Measurements from ENCODE around the gene AMOTL2. TPM values are rescaled to one million over a fixed set of nuclear protein-coding genes. Genes with fewer than 3 reads are reported as not detected.
A peak's percentile ranks its signal among the peaks of the same experiment; 100 is the strongest.

The AMOTL2 gene
- polyA plus RNA-seq, 1 donor (not counting 4 experiments of a cell fraction or from before 2014, with no cell fraction given) = 39.8 TPM

GRCh38 chr3:134387293-134387692 lies 13.0 kb upstream of the AMOTL2 start:
- dilution Hi-C loops (cut with MboI; ENCODE audit: extremely low pct_ligation_motif_present, low sequenced_read_pairs) = no loop called here

GRCh38 chr3:134384963-134385362 lies 10.7 kb upstream of the AMOTL2 start:
- no peaks in the 10 kb centered on the region for H4K20me1 ChIP-seq (ENCODE audit: control insufficient read depth, extremely low read depth, insufficient read depth, low read length)
- H3K4me2 ChIP-seq (ENCODE audit: control insufficient read depth, extremely low read depth, insufficient read depth, low read depth, low read length) = no peak overlapping the region
- no peaks in the 10 kb centered on the region for H3K27me3 ChIP-seq (ENCODE audit: control insufficient read depth, extremely low read depth, insufficient read depth, low read length)
- no peaks in the 10 kb centered on the region for H3K36me3 ChIP-seq (ENCODE audit: control insufficient read depth in 2 of 2, extremely low read depth in 1 of 2, insufficient read depth in 2 of 2, low read length in 2 of 2)
- H3K27ac ChIP-seq (ENCODE audit: control insufficient read depth, insufficient read depth, low read length) = no peak overlapping the region
- H3K4me3 ChIP-seq (ENCODE audit: control insufficient read depth in 2 of 3, extremely low read depth in 1 of 3, insufficient read depth in 2 of 3, low read depth in 1 of 3, low read length in 3 of 3) = no peak overlapping the region
- H3K79me2 ChIP-seq (ENCODE audit: control insufficient read depth, insufficient read depth, low read length) = no peaks in the 10 kb centered on the region
- peaks cover 3% of the 10 kb centered on the region for H3K9me3 ChIP-seq (ENCODE audit: control insufficient read depth, low read depth, low read length)
- DNase-seq (ENCODE audit: low read depth, low spot score) (no peak), FAIRE-seq (no peak)
- H2AFZ ChIP-seq (ENCODE audit: control insufficient read depth, low read length) = peak overlapping the region; percentile 56
- no peak for TF ChIP-seq EZH2 (IDR thresholded peaks at IDR 0.05; ENCODE audit: low read length)
- no peak for TF ChIP-seq CTCF (optimal IDR thresholded peaks at IDR 0.05 in 1 of 3, IDR thresholded peaks at IDR 0.05 in 1 of 3, conservative IDR thresholded peaks at IDR 0.05 in 1 of 3; ENCODE audit: extremely low read depth in 1 of 3, insufficient read depth in 2 of 3, low read length in 3 of 3)
- dilution Hi-C loops (cut with MboI; ENCODE audit: extremely low pct_ligation_motif_present, low sequenced_read_pairs) = no loop called here
- H3K9me1 ChIP-seq (ENCODE audit: control insufficient read depth, extremely low read depth, insufficient read depth, low read length) = no peaks in the 10 kb centered on the region
- H3K9ac ChIP-seq (ENCODE audit: control insufficient read depth, extremely low read depth, insufficient read depth, low read length) = no peak overlapping the region
- peaks cover 29% of the 10 kb centered on the region for H3K4me1 ChIP-seq (ENCODE audit: control insufficient read depth, extremely low read depth, insufficient read depth, low read length)

More at GRCh38 chr3:134387293-134387692, 13.0 kb upstream of the AMOTL2 start:
- no peak overlapping the region for H3K27ac ChIP-seq (ENCODE audit: control insufficient read depth, insufficient read depth, low read length)
- DNase-seq (ENCODE audit: low read depth, low spot score) = no peak
- FAIRE-seq = no peak
- no peaks in the 10 kb centered on the region for H3K79me2 ChIP-seq (ENCODE audit: control insufficient read depth, insufficient read depth, low read length)
- H3K36me3 ChIP-seq (ENCODE audit: control insufficient read depth in 2 of 2, extremely low read depth in 1 of 2, insufficient read depth in 2 of 2, low read length in 2 of 2) = no peaks in the 10 kb centered on the region
- H3K9me3 ChIP-seq (ENCODE audit: control insufficient read depth, low read depth, low read length) = peaks cover 3% of the 10 kb centered on the region
- H3K4me1 ChIP-seq (ENCODE audit: control insufficient read depth, extremely low read depth, insufficient read depth, low read length) = peaks cover 10% of the 10 kb centered on the region
- H3K27me3 ChIP-seq (ENCODE audit: control insufficient read depth, extremely low read depth, insufficient read depth, low read length) = no peaks in the 10 kb centered on the region
- H4K20me1 ChIP-seq (ENCODE audit: control insufficient read depth, extremely low read depth, insufficient read depth, low read length) = no peaks in the 10 kb centered on the region
- no peaks in the 10 kb centered on the region for H3K9me1 ChIP-seq (ENCODE audit: control insufficient read depth, extremely low read depth, insufficient read depth, low read length)
- no peak overlapping the region for H3K4me2 ChIP-seq (ENCODE audit: control insufficient read depth, extremely low read depth, insufficient read depth, low read depth, low read length)
- H3K9ac ChIP-seq (ENCODE audit: control insufficient read depth, extremely low read depth, insufficient read depth, low read length) = no peak overlapping the region
- no peak overlapping the region for H3K4me3 ChIP-seq (ENCODE audit: control insufficient read depth in 2 of 3, extremely low read depth in 1 of 3, insufficient read depth in 2 of 3, low read depth in 1 of 3, low read length in 3 of 3)
- H2AFZ ChIP-seq (ENCODE audit: control insufficient read depth, low read length) = no peak overlapping the region
- TF ChIP-seq CTCF (optimal IDR thresholded peaks at IDR 0.05 in 1 of 3, IDR thresholded peaks at IDR 0.05 in 1 of 3, conservative IDR thresholded peaks at IDR 0.05 in 1 of 3; ENCODE audit: extremely low read depth in 1 of 3, insufficient read depth in 2 of 3, low read length in 3 of 3) (no peak), EZH2 (IDR thresholded peaks at IDR 0.05; ENCODE audit: low read length) (no peak)

Data from keratinocyte (primary cell).